CD4-positive, alpha-beta T cell treated with Interferon gamma for 1 hour (primary cell): Measurements from ENCODE around the gene MCM5.
"Not testable (repeated sequence)": the region's sequence is repeated elsewhere in the genome, so short reads cannot be mapped to it uniquely, and the experiment has no call there.

Source experiments
- DNase-seq: peaks from one replicate; pipeline ENCODE4 v3.0.0-alpha.2; 2020

Gene MCM5

DNA sequence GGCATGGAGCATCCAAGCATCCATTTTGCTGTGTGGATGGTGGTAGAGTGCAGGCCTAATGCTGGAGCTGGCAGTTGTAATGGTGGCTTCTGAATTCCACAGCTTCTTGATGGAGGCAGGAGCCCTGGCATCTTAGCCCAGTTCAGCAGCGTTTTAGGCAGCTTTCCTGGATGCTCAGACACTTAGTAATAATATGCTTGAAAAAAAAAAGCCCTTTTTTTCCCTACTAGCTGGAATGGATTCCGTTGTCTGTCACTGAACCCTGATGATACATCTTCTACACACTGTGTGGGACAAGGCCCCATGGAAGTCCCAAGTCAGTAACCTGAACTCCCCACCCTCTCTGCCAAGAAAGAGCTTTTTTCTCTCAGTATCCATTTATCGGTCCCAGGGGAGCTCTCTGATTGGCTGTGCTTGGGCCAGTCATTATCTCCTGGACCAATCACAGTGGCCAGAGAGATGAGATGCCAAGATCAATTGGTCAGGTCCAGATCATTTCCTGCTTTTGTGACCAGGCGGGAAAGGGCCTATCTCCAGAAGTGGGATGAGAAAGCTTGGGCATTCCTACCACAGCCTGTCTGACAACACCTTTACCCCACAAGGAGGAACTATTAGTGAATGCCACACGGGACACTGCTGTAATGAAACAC lies 34.2 kb downstream of the MCM5 start:
- no peak for DNase-seq

DNA sequence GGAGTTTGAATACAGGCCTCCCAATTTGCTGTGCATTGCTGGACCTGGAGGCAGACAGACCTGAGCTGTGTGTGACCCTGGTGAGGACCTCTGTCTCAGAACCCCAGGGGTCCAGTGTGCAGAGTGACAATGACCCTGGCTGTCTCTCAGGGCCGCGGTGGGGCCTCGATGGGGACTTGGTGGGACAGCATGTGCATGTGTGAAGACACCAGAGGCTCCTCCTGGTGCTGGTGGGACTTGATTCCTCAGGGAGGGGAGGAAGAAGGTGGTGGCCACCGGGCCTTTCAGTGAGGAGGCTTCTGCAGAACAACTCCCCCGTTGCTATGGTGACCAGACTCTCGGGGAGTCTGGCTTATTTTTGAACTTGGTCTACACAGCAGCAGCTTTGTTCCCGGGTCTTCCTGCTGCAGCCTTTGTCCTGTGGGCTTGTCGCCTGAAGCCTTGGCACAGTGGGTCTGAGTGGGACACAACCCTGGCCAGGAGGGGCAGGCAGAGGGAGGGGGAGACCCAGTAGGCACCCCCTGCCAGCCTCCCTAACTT lies 35.3 kb downstream of the MCM5 start:
- no peak for DNase-seq

DNA sequence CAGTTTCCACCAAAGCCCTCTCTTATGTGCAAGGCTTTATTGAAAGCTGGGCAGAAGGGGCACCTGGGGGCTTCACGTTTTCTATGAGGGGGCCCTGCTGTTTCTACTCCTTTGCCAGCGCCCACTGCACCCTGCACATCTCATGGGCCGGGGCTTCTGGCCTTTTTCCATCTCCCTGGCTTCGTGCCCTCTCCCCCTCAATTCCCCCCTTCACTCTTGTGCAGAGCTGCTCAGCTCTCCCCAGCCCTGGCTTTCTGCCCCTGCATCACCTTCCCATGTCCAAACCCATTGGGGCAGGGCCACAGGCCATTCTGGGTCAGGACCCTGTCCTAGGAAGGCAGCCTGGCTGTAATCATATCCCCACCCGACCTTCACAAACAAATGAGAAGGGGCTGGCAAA lies 36.5 kb downstream of the MCM5 start:
- DNase-seq, result no peak

DNA sequence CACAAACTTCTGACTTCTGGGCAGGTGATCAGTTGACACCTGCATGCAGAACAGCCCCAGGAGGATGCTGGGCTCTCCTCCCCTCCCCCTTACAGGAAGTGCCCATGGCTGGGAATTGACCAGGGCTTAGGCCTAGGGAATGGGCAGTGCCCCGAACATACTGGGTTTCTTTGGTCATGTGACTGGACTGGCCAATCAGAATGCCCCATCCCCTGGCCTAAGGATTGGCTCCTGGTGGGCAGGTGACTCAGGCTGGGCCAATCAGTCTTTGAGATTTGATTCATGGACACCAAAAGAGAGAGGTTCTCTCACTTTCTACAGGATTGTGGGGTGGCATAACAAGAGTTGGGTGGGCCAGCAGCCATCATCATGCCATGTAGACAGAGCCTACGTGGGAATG lies 37.1 kb downstream of the MCM5 start:
- DNase-seq, result no peak

DNA sequence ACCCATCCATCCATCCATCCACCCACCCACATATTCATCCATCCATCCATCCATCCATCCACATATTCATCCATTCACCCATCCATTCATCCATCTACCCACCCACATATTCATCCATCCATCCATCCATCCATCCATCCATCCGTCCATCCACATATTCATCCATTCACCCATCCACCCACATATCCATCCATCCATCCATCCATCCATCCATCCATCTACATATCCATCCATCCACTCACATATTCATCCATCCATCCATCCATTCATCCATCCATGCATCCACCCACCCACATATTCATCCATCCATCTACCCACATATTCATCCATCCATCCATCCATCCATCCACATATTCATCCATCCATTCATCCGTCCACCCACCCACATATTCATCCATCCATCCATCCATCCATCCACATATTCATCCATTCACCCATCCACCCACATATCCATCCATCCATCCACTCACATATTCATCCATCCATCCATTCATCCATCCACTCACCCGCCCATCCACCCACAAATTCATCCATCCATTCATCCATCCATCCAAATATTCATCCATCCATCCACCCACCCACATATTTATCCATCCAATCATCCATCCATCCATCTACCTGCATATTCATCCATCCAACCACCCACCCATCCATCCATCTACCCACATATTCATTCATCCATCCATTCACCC lies 38.9 kb downstream of the MCM5 start:
- not testable (repeated sequence) for DNase-seq

DNA sequence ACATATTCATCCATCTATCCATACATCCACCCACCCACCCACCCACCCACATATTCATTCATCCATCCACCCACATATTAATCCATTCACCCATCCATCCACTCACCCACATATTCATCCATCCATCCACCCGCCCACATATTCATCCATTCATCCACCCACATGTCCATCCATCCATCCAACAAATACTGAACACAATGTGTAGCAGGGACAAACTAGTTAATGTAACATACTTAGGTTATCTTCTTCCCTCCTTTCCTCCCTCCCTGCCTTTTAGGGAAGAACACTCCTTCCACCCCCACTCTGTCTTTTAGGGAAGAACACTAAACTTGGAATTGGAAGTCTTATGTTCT lies 39.4 kb downstream of the MCM5 start:
- no peak for DNase-seq

DNA sequence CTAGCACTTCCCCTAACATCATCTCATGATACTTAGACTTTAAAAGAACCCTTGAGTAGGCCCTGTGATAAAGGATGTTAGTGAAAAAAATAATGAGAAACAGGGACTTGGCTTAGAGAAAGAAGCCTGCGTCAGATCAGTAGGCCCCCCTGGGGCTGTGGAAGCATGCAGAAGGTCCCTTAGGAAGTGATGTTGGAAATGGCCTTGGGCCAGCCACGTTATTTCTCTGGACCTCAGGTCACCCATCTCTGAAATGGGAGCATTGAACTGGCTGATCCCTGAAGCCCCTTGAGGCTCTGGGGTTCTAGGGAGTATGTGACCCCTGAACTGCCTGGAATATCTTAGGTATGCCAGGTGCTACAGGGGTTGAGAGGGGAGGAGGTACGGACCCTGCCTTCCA lies 40.2 kb downstream of the MCM5 start:
- no peak for DNase-seq

DNA sequence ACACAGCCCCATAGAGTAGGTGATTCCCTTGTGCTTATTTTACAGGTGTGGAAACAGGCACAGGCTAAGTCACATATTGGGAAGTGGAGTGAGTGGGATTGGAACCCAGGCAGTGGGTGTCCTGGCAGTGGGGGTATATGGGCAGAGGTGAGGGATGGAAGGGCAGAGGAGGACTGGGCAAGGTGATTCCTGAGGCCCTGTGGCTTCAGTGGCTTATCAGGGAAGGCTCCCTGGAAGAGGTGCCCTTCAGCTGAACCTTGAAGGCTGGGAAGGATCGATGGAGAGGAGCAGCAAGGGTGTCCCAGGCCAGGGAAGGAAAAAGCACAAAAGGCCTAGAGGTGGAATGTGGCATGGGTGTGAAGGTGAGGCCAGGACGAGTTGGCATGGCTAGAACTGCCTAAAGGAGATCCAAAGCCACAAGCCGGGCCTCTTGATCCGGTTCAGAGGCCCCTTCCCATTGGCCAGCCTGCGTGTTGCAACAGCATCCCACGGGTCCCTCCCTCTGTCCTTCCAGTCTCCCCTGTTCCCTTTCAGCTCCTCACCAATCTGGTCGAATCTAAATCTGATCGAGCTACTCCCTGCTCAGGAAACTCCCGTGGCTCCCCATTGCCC lies 41.7 kb downstream of the MCM5 start:
- DNase-seq, result no peak

DNA sequence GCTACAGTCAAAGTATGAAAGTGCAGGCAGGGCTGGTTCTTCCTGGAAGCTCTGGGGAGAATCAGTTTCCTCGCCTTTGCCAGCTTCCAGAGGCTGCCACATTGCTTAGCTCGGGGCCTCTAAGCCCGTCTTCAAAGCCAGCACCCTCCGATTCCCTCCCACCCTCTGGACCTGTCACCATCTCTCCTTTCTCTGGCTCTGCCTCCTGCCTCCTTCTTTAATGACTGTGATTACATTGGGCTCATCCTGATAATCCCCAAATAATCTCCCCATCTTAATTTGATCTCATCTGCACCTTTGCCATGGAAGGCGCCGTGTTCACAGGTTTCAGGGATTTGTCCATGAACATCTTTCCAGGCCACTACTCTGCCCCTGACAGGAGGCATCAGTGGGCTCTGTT lies 42.5 kb downstream of the MCM5 start:
- DNase-seq, result no peak

DNA sequence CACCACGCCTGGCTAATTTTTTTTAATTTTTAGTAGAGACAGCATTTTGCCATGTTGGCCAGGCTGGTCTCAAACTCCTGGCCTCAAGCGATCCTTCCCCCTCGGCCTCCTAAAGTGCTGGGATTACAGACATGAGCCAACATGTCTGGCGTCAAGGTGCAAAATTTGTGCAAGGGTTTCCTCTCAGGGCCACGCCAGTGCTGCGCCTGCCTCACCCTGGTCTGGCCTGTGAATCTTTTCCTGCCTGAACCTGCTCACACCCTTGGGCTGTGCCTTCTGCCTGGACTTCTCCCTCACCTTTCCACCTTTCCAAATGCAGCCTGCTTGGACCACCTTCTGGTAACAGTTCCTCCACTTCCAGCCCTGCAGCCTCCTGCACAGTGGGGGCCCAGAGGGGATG lies 43.4 kb downstream of the MCM5 start:
- DNase-seq, result no peak

DNA sequence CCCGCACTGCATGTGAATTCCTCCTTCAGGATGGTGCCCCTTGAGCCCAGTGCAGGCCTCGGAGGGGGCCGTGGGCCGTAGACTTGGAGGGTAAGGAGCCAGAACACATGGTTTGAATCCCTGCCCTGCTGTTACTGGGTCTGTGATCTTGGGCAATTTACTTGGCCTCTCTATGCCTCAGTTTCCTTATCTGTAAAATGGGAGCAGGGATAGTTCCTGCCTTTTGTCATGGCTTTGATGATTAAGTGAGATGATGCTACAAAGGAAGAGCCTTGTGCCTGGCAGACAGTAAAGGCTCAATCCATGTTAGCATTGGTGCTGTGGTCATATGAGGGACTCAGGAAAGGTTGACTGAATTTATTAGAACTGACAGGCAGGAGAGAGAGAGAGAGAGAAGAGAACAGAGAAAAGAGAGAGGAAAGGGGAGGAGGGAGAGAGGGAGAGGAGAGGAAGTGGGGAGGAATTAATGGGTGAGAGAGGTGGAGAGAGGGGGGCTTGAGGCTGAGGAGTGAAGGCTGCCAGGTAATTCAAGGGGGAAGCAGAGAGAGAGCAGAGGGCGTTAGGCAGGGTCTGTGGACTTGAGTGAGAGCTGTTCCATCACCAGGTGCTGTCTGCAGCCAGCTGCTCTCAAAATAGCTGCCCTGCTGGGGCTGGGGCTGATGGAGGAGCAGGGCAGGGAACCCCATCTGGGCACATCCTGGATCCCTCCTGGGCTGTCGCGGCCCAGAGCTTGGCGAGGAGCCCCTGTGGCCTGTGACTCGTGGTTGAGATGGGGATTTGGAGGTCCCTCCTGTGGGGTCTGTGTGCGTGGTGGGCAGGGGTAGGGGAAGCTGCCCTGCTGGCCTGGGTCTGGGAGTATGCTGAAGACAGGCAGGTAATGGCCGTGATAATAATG lies 44.1 kb downstream of the MCM5 start:
- no peak for DNase-seq

DNA sequence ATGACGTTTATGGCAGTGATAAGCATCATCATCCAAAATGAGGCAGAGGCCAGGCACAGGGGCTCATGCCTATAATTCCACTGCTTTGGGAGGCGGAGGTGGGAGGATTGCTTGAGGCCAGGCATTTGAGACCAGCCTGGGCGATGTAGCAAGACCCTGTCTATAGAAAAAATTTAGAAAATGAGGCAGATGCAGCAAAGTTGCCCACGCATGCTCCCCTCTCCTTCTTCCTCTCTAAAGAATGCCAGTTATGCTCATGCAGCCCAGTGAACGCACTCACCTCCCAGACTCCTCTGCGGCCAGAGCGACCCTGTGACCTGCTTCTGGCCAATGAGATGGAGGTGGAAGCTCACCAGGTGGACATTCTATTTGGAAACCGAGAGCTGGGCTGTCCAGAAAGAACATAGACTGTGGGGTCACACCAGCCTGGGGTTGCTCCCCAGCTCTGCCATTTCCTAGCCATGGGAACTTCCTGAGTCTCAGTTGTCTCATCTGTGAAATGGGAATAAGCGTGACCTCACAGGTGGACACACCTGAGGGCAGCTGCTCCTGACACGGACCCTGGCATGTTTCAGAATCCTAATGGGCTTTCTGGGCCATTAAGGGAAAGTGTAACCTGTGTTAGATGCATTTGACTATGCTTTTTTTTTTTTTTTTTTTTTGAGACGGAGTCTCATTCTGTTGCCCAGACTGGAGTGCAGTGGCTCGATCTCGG lies 44.9 kb downstream of the MCM5 start:
- DNase-seq, result no peak

DNA sequence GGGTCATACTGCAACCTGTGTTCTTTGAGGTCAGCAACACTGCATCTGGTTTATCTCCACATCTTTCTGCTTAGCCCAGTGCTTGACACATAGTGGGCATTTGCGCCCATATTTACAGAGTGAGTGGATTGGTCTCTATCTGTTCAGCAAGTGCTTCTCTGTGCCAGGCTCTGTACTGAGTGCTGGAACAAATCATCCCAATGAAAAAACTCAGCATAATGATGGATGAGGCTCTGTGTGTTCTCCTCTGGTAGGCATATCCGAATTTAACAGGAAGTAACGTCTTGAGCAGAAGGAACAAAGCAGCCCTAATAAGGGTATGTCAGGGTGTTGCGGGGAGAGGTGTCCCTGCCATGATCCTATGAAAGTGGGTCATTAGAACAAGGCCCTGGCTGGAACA lies 46.0 kb downstream of the MCM5 start:
- no peak for DNase-seq

DNA sequence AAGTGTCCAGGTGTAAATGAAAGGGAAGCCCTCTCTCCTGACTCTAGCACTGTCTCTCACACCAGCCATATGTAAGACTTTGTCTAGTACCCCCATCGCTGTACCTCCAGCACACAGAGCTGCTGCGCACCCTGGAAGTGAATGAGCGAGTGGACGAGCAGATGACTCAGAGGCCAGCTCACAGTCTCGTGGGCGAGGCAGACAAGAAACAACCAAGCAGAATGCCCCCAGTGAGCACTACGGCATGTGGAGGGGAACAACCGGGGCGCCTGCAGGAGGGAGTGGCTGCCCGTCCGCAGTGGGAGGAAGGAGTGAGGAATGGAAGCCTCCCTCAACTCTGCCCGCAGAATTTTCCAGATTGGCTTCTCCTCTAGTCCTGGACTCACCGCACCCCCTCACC lies 46.4 kb downstream of the MCM5 start:
- no peak for DNase-seq

DNA sequence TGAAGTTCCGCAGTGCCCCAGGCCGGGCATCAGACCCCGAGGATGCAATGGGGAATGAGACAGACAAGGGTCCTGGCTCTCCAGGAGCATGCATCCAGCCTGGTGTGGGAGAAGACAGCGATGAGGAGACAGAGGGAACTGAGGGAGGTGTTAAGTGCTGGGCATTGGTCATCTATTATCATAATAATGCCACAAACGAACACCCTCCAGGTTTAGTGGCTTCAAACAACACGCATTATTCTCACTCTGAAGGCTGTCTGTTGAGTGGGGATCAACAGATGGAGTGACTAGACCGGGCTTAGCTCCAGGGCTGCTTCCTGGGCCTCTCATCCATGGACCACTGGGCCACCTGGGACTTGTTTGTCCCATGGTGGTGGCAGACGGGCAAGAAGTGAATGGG lies 48.6 kb downstream of the MCM5 start:
- no peak for DNase-seq

DNA sequence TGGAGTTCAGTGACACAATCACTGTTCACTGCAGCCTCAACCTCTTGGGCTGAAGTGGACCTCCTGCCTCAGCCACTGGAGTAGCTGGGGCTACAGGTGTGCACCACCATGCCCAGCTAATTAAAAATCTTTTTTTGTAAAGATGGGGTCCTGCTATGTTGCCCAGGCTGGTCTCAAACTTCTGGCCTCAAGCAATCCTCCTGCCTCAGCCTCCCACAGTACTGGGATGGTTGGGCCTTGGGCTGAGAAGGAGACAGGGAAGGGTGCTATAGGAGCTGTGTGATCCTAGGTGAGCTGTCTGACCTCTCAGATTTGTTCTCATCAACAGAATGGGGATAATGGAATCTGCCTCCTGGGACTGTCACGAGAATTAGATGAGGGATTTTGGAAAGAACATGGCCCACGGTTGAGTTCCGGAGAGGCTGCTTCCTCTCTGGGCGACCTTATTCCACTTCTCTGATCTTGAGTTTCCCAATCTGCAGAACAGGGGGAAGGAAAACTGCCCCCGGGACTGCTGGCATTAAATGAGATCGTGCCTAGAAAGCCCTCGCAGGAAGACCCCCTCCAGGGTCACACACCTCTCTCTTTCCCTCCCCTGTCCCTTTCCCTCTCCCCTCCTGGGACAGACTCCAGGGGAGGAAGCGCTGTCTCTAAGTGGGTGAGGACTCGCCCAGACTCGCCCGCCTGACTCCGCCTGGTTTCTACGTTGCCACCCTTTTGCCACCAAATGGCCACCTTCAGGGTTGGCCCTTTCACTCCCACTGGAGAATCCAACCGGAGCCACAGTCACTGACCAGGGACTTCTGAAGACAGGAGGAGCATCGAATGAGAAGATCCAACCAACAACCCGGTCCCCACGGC lies 50.1 kb downstream of the MCM5 start:
- no peak for DNase-seq

DNA sequence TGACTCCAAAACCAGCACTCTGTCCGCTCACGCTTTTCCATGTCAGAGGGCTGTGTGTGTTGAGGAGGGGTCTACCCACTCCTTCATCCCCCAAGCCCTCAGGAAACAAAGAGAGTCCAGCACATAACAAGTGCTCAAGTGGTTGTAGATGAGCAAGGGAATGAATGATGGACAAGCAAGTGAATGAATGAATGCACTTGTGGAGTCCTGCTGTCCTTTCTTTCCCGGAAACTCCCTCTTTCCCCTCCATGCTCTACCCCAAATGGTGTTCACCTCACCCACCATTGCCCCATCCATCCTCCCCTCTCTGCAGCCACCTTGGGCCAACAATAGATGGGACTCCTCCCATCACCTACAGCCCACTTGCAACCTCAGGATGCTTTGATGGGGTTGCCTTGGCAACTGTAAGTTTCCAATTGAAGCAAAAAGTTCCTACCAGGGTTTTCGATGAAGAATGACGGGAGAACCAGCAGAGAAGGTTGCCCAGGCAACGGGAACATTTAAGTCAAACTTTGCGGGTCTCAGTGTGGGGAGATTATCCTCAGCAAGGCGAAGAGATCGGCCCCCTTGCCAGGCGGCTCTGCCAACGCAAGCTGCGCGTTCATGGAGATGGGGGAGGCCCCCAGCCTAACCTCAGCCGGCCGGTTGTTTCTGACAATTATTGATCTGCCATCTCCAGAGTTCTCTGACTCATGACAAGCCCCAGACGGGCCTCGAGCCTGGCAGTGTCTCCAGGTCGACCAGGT lies 51.1 kb downstream of the MCM5 start:
- no peak for DNase-seq

DNA sequence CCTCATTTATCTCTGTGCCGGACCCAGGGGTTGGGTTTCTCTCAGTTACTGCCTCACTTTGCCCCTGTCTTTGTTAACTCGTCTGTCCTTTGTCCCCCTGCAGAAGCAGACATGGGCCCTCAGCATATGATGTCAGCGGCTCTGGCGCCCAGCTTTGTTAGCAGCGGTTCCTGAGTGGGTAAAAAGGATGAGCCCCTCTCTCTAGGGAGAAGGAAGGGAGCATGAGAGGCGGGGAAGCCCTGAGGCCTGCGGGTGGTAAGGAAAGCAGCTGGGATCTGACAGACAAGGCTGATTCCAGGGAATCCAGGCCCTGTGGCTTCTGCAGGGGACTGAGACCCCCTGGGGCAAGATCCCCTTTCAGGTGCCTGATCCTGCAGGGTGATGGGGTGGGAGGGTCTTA lies 51.7 kb downstream of the MCM5 start:
- DNase-seq, result no peak

DNA sequence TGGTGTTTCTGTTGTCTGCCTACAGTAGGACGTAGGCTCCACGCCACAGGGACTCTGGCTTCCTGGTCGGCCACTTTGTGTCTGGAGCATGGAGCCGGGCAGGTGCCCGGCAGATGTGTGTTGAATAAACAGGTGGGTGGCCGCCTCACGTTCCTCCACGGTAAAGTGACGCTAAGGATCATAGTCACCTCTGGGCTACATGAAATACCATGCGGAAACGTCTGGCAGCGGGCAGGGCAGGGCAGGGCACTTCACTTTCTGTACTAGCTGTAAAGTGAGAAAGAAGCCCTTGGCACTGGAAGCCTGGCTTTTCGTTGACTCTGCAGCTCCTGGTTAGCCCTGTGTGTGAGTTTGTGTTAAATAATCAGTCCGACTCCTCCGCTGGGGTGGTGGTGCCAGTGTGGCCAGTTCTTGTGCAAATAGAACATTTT lies 52.4 kb downstream of the MCM5 start:
- no peak for DNase-seq

DNA sequence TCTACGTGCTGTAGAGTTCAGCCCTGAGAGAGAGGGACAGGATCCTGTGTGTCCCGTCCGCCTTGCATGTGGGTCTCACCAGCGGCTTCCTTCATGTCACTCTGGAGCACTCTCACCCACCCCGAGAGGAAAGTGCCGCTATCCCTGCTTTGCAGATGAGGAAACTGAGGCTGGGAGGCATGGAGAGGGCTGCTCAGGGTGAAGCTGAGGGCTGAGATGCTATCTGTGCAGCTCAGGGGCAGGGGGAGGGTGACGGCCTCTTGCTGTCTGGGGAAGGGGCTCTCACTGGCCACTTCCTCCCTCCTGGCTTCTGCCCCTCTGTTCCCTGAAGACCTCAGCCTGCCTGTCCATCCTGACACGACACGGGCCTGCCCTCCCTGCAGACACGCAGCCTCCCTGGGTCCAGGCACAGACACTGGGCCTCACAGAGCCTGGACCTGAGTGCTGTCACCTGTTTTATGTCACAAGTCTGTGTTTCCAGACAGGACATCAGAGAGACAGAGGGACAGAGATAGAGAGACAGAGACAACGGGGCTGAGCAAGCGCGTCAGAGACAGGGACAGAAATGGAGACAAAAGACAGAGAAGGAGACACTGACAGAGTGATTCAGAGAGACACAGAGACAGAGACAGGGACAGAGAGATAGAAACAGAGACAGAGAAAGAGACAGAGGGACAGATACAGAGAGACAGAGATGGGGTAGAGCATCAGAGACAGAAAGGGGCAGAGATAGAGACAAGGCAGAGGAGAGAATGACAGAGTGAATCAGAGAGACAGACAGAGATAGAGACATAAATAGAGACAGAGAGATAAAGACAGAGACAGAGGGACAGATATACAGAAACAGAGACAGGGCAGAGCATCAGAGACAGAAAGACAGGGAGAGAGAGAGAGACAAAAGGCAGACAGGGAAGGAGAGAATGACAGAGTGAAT lies 53.1 kb downstream of the MCM5 start:
- no peak for DNase-seq
